Large intestine (tissue), 3 donors: ENCODE data around the gene CDKL2. TPM values are rescaled to one million over a fixed set of nuclear protein-coding genes. Genes with fewer than 3 reads are reported as not detected.
"Not testable (repeated sequence)": the region's sequence is repeated elsewhere in the genome, so short reads cannot be mapped to it uniquely, and the experiment has no call there.

ENCODE experiments used
- DNase-seq, 2 donors: peaks; one replicate each; pipeline versions ENCODE4 v3.0.0 to v3.0.0-alpha.2; 2013
- H3K27ac ChIP-seq: one replicate; pipeline ENCODE4 v1.5.1; 2013; ENCODE audit warnings: low read length
- H3K27me3 ChIP-seq: 2 replicates; pipeline ENCODE4 v1.6.1; 2013; ENCODE audit warnings: low read length; ENCODE audit not compliant: control insufficient read depth, insufficient read depth
- H3K36me3 ChIP-seq: 2 replicates; pipeline ENCODE4 v1.6.1; 2013; ENCODE audit warnings: low read length; ENCODE audit not compliant: control insufficient read depth, insufficient read depth
- H3K4me1 ChIP-seq: one replicate; pipeline ENCODE4 v1.6.1; 2013; ENCODE audit warnings: low read length; ENCODE audit not compliant: control insufficient read depth, insufficient read depth
- H3K4me3 ChIP-seq: one replicate; pipeline ENCODE4 v1.5.1; 2013; ENCODE audit warnings: low read length
- H3K9me3 ChIP-seq: one replicate; pipeline ENCODE4 v1.6.1; 2013; ENCODE audit warnings: mild to moderate bottlenecking, low read depth, low read length, moderate library complexity; ENCODE audit not compliant: control insufficient read depth
- WGBS: methylation state at CpG from one replicate; pipeline ENCODE4 v1.1.5; 2013; ENCODE audit warnings: low lambda C conversion rate; ENCODE audit not compliant: insufficient coverage; 5-methylcytosine and 5-hydroxymethylcytosine counted together
- polyA plus RNA-seq: library from polyadenylated mRNA; unstranded; fragments of 120-200 nt; gene quantifications from one replicate; pipeline ENCODE4 v1.2.1, GENCODE V29; 2013

Gene CDKL2
- polyA plus RNA-seq, 1 donor: 1.6 TPM

GRCh38 chr4:75561789-75562188 lies 68.5 kb downstream of the CDKL2 start:
- no CpG with 5 or more reads among the region's 8 CpGs for WGBS
- Histone ChIP-seq H3K4me1 (no peaks in the 10 kb centered on the region), H3K36me3 (no peaks in the 10 kb centered on the region), H3K27ac (no peak overlapping the region), H3K27me3 (no peaks in the 10 kb centered on the region), H3K4me3 (no peak overlapping the region), H3K9me3 (no peaks in the 10 kb centered on the region)
- DNase-seq: no peak

DNA sequence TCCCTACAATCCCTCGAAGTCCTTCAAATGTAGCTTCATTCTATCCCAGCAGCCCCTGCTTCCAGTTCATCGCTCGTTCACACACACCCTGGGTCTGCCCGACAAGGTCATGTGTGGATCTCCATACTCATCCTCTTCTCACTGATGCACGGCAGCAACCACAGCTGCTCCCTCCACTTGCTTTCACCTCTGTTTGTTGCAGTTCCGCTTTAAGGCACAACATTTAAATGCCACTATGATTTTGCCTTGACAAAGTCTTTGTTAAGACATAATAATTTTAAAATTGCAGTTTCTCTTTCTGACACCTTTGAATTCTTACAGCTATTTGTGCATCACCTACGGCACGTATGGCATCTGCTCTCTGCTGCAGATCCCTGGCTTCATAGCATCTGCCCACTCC lies 72.6 kb downstream of the CDKL2 start:
- no peak overlapping the region for H3K4me3 ChIP-seq
- H3K9me3 ChIP-seq: no peaks in the 10 kb centered on the region
- 70% methylated on average over 2 of the region's 8 CpGs for WGBS
- H3K36me3 ChIP-seq: no peaks in the 10 kb centered on the region
- H3K4me1 ChIP-seq: no peaks in the 10 kb centered on the region
- H3K27ac ChIP-seq: no peak overlapping the region
- no peak for DNase-seq
- H3K27me3 ChIP-seq: no peaks in the 10 kb centered on the region

DNA sequence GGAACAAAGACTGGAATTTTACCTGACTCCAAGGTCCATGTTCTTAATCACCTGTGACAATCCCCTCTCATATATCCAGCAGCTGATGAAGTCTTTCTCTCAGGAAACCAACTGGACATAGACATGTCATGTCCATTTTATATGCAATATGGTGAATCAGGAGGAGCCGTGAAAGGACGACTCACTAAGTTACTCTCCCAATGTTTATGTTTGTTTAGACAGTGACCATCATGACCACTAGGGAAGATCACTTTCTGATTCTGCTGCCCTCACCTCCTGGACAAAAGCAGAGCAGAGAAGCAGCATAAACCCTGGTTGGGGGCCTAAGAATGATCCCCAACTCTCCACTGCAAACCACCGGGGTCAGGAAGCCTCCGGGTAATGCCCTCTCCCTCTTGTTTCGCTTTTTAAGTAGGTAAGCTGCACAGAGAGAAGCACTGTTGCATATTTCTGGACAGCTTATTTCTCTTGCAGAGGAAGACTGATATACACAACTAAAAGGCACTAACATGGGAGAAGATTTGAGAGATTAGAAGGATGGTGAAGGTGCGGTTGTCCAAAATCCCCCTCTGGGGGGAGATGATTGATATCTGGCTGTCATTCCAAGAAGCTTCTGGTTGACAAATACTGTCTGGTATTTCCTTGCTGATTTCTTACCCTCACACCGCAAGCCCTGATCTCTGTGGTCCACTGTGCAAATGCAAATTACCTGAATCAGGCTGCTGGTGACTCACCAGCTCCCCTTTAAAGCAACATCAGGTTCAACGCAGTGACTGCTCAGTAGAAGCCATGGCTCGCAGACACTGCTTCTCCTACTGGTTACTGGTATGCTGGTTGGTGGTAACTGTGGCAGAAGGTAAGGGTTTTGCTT lies 74.8 kb downstream of the CDKL2 start, which contains the start of gene ODAPH:
TSS of gene ODAPH (plus strand) at position 773 of the 871 bp plus-strand sequence. CDS start at position 790, 17 bp downstream.
- no peak within 1 kb of the TSS for H3K4me3 ChIP-seq
- no peak within 1 kb of the TSS for H3K27ac ChIP-seq
- no peaks in the 10 kb centered on the region for H3K36me3 ChIP-seq
- H3K4me1 ChIP-seq: no peaks in the 10 kb centered on the region
- H3K27me3 ChIP-seq: no peaks in the 10 kb centered on the region
- H3K9me3 ChIP-seq: no peaks in the 10 kb centered on the region
- no peak for DNase-seq
- no CpG with 5 or more reads among the region's 9 CpGs for WGBS

DNA sequence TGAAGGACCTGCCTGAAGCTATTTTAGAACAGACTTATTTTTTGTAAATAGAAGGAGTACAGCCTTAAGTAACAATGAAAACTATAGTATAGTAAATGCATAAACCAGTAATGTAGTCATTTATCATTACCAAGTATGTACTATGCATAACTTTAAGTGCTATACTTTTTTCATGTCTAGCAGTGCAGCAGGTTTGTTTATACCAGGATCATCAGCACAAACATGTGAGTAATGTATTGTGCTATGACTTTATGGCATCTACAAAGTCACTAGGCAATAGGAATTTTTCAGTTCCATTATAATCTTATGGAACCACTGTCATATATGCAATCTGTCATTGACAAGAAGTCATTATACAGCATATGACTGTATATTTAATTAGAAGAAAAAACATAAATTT lies 77.9 kb downstream of the CDKL2 start:
- DNase-seq: no peak

DNA sequence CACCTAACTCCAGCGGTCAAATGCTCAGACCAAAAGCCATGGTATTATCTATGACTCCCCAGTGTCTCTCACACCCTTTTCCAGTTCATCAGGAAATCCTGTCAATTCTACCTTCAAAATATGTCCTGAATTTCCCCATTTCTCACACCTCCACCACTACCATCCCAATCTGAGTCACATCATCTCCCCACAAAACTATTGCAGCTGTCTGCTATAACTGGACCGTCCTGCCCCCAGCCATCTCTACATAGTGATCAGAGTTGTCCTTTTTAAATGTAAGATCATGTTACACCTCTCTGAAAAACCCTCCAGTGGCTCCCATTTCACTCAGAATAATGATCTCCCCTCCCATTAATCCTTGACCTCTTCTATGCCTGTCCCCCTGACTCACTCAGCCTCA lies 81.3 kb downstream of the CDKL2 start:
- no peak overlapping the region for H3K4me3 ChIP-seq
- 100% methylated on average over 1 of the region's 2 CpGs for WGBS
- no peak for DNase-seq
- no peak overlapping the region for H3K27ac ChIP-seq
- no peaks in the 10 kb centered on the region for H3K9me3 ChIP-seq
- no peaks in the 10 kb centered on the region for H3K4me1 ChIP-seq
- H3K36me3 ChIP-seq: peaks cover 5% of the 10 kb centered on the region
- H3K27me3 ChIP-seq: no peaks in the 10 kb centered on the region

More for the DNA sequence above, 77.9 kb downstream of the CDKL2 start:
- Histone ChIP-seq H3K9me3 (no peaks in the 10 kb centered on the region), H3K4me1 (no peaks in the 10 kb centered on the region), H3K27me3 (no peaks in the 10 kb centered on the region), H3K27ac (no peak overlapping the region), H3K4me3 (no peak overlapping the region), H3K36me3 (no peaks in the 10 kb centered on the region)

- Histone ChIP-seq H3K27ac (no peak overlapping the region), H3K27me3 (no peaks in the 10 kb centered on the region), H3K9me3 (no peaks in the 10 kb centered on the region), H3K4me1 (no peaks in the 10 kb centered on the region), H3K4me3 (no peak overlapping the region), H3K36me3 (peaks cover 5% of the 10 kb centered on the region)
- WGBS: no CpG with 5 or more reads among the region's 15 CpGs
- DNase-seq: no peak
Measured at GRCh38 chr4:75547647-75548387, 82.5 kb downstream of the CDKL2 start.

DNA sequence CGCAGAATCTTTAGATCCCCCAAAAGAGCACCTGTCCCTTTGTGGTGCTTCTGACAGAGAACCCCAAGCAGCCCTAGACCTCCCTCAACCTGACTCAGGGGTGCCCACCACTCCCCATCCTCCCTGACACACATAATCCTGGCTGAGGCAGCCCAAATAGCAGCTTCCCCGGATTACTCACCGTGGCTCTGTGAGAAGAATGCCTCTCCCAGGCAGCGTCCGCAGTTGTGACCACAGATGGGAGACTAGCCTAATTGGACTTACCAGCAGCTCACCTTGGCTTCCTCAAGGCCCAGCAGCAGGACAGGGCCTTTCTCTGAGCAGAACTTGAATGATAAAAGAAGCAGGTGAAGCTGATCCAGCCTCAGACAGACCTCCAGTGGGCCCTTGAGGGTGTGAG lies 84.8 kb downstream of the CDKL2 start:
- H3K9me3 ChIP-seq: no peaks in the 10 kb centered on the region
- no peak for DNase-seq
- peaks cover 7% of the 10 kb centered on the region for H3K36me3 ChIP-seq
- H3K27me3 ChIP-seq: no peaks in the 10 kb centered on the region
- H3K27ac ChIP-seq: no peak overlapping the region
- 100% methylated on average over 1 of the region's 5 CpGs for WGBS
- H3K4me3 ChIP-seq: no peak overlapping the region
- no peaks in the 10 kb centered on the region for H3K4me1 ChIP-seq

- Histone ChIP-seq H3K27me3 (no peaks in the 10 kb centered on the region), H3K27ac (no peak overlapping the region), H3K36me3 (peaks cover 7% of the 10 kb centered on the region), H3K4me3 (no peak overlapping the region), H3K9me3 (no peaks in the 10 kb centered on the region), H3K4me1 (no peaks in the 10 kb centered on the region)
- no CpG with 5 or more reads among the region's 3 CpGs for WGBS
- no peak for DNase-seq
Measured at GRCh38 chr4:75544870-75545269, 85.5 kb downstream of the CDKL2 start.

DNA sequence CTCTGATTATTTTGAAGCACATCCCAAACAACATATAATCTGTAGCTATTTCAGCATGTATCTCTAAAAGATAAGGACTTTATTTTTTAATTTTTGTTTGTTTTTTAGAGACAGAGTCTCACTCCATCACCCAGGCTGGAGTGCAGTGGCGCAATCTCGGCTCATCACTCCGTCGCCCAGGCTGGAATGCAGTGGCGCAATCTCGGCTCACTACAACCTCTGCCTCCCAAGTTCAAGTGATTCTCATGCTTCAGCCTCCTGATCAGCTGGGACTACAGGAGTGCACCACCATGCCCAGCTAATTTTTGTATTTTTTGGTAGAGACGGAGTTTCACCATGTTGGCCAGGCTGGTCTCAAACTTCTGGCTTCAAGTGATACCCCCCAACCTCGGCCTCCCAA lies 86.1 kb downstream of the CDKL2 start:
- not testable (repeated sequence) for H3K36me3 ChIP-seq, H3K4me3 ChIP-seq
- WGBS: no CpG with 5 or more reads among the region's 8 CpGs

GRCh38 chr4:75542824-75543223 lies 87.5 kb downstream of the CDKL2 start:
- no peaks in the 10 kb centered on the region for H3K9me3 ChIP-seq
- H3K27ac ChIP-seq: no peak overlapping the region
- H3K36me3 ChIP-seq: peaks cover 7% of the 10 kb centered on the region
- H3K27me3 ChIP-seq: no peaks in the 10 kb centered on the region
- no peak overlapping the region for H3K4me3 ChIP-seq
- DNase-seq: no peak
- H3K4me1 ChIP-seq: no peaks in the 10 kb centered on the region

More for the DNA sequence above, 86.1 kb downstream of the CDKL2 start:
- not testable (repeated sequence) for H3K27ac ChIP-seq, H3K9me3 ChIP-seq, DNase-seq, H3K4me1 ChIP-seq, H3K27me3 ChIP-seq
